OCI-LY7 (cell line): Measurements from ENCODE around the gene NLGN1. TPM values are rescaled to one million over a fixed set of nuclear protein-coding genes. Genes with fewer than 3 reads are reported as not detected.

ENCODE experiments used
- BruUV-seq: library from RNA; stranded (reverse); fragments of 400-500 nt; replicated peaks from 2 replicates; lab custom pipeline; 2021; lab: Mats Ljungman, UMichigan
- CTCF ChIA-PET: fragments of 300-600 bp; sonication (Branson Sonifier 250); formaldehyde crosslinking; loops from one replicate; lab custom pipeline; 2022; ENCODE audit warnings: antibody characterized with exemption; ENCODE audit not compliant: unreplicated experiment; lab: Charles Lee
- POLR2A ChIA-PET: fragments of 300-600 bp; sonication (Branson Sonifier 250); formaldehyde crosslinking; loops from one replicate; lab custom pipeline; 2022; ENCODE audit warnings: antibody characterized with exemption; lab: Charles Lee
- DNase-seq: peaks from one replicate; pipeline ENCODE4 v3.0.0-alpha.2; 2015; ENCODE audit warnings: low spot score
- H2AFZ ChIP-seq: fragments of 200-600 bp; sonication (generic), shearing (Covaris generic); 2 replicates; pipeline ENCODE4 v1.6.1; 2014; ENCODE audit warnings: mild to moderate bottlenecking, antibody characterized with exemption, low read length, moderate library complexity
- H3K27ac ChIP-seq: fragments of 200-600 bp; sonication (generic); 2 replicates; pipeline ENCODE4 v1.5.1; 2014; ENCODE audit warnings: mixed run types, low read depth, mild to moderate bottlenecking, moderate library complexity, low read length, inconsistent platforms; ENCODE audit not compliant: poor library complexity, severe bottlenecking
- H3K36me3 ChIP-seq: fragments of 200-600 bp; sonication (generic); 2 replicates; pipeline ENCODE4 v1.6.1; 2014; ENCODE audit warnings: mild to moderate bottlenecking, antibody characterized with exemption, low read length, moderate library complexity, mixed read lengths; ENCODE audit not compliant: insufficient read depth
- H3K4me1 ChIP-seq: fragments of 200-600 bp; sonication (generic); 2 replicates; pipeline ENCODE4 v1.5.1; 2014; ENCODE audit warnings: mild to moderate bottlenecking, low read length; ENCODE audit not compliant: insufficient read depth, poor library complexity, severe bottlenecking
- H3K4me2 ChIP-seq: fragments of 200-600 bp; sonication (generic); 2 replicates; pipeline ENCODE4 v1.6.1; 2014; ENCODE audit warnings: mild to moderate bottlenecking, low read length
- H3K4me3 ChIP-seq: fragments of 200-600 bp; sonication (generic); 2 replicates; pipeline ENCODE4 v1.5.1; 2014; ENCODE audit warnings: mild to moderate bottlenecking, low read depth, low read length; ENCODE audit not compliant: poor library complexity, severe bottlenecking
- H3K79me2 ChIP-seq: fragments of 200-600 bp; sonication (generic); 2 replicates; pipeline ENCODE4 v1.6.1; 2016; ENCODE audit warnings: low read depth, mild to moderate bottlenecking, low read length, moderate library complexity, mixed read lengths; ENCODE audit not compliant: insufficient read depth
- H3K9me2 ChIP-seq: fragments of 200-600 bp; sonication (generic); 2 replicates; pipeline ENCODE4 v1.6.1; 2016; ENCODE audit warnings: mild to moderate bottlenecking, low read length, mixed read lengths; ENCODE audit not compliant: insufficient read depth
- H3K9me3 ChIP-seq: fragments of 200-600 bp; sonication (generic); 2 replicates; pipeline ENCODE4 v1.6.1; 2014; ENCODE audit warnings: mild to moderate bottlenecking, mixed run types, low read length, mixed read lengths
- H4K20me1 ChIP-seq: fragments of 200-600 bp; sonication (generic); 2 replicates; pipeline ENCODE4 v1.6.1; 2014; ENCODE audit warnings: mild to moderate bottlenecking, antibody characterized with exemption, low read length, moderate library complexity, mixed read lengths; ENCODE audit not compliant: insufficient read depth
- EZH2phosphoT487 ChIP-seq: fragments of 200-600 bp; sonication (generic); IDR thresholded peaks from 2 replicates; pipeline ENCODE4 v1.6.1; 2018; ENCODE audit warnings: low read depth, borderline replicate concordance, mild to moderate bottlenecking, mixed run types, antibody characterized with exemption, low read length, moderate library complexity, mixed read lengths
- intact Hi-C: fragments of 100-400 bp; cut with micrococcal nuclease; formaldehyde crosslinking; loops from one replicate; pipeline ENCODE4 v1.10.0; 2022; ENCODE audit not compliant: unreplicated experiment
- total RNA-seq, 2 experiments: library from RNA; depleted of rRNA in 1 of 2; stranded (reverse); fragments of >200 nt in 1 of 2; shearing (Covaris generic) in 1 of 2; gene quantifications; 2 replicates each; pipeline ENCODE4 v1.2.3, GENCODE V29; 2014 to 2022
- TF ChIP-seq, protein P1 (sequence below): fragments of 200-600 bp; sonication (generic); conservative IDR thresholded peaks from 2 replicates; pipeline ENCODE4 v1.5.1; 2014; ENCODE audit warnings: mild to moderate bottlenecking, antibody characterized with exemption, low read length, moderate library complexity, mixed read lengths

Gene NLGN1
- total RNA-seq, 2 experiments from 2014 or later = not detected

DNA sequence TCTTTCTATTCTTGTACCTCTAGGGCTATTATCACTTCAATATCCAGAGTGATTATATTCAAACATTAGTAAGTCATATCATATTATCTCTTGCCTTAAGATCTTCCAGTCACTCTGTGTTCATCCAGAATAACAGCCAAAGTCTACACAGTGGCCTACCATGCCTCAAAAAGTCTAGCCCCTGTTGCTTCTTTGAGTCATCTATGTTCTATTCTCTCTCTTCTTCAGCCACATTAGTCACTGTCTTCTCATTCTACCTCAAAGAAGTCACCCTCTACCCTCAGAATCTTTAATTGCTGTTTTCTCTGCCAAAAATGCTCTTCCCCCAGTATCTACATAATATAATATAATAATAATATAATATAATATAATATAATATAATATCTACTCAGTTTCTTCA lies 356.0 kb downstream of the NLGN1 start:
- Histone ChIP-seq H3K27ac (no peak overlapping the region), H3K4me2 (no peak overlapping the region), H3K79me2 (no peaks in the 10 kb centered on the region), H3K4me3 (no peak overlapping the region), H3K9me3 (no peaks in the 10 kb centered on the region), H2AFZ (no peak overlapping the region), H3K36me3 (no peaks in the 10 kb centered on the region), H3K9me2 (no peaks in the 10 kb centered on the region), H3K4me1 (no peaks in the 10 kb centered on the region), H4K20me1 (no peaks in the 10 kb centered on the region)
- no TSS peak for BruUV-seq
- DNase-seq = no peak
- intact Hi-C loops = no loop called here
- ChIA-PET CTCF (no interaction called here), POLR2A (no interaction called here)
- TF ChIP-seq, protein P1, sequence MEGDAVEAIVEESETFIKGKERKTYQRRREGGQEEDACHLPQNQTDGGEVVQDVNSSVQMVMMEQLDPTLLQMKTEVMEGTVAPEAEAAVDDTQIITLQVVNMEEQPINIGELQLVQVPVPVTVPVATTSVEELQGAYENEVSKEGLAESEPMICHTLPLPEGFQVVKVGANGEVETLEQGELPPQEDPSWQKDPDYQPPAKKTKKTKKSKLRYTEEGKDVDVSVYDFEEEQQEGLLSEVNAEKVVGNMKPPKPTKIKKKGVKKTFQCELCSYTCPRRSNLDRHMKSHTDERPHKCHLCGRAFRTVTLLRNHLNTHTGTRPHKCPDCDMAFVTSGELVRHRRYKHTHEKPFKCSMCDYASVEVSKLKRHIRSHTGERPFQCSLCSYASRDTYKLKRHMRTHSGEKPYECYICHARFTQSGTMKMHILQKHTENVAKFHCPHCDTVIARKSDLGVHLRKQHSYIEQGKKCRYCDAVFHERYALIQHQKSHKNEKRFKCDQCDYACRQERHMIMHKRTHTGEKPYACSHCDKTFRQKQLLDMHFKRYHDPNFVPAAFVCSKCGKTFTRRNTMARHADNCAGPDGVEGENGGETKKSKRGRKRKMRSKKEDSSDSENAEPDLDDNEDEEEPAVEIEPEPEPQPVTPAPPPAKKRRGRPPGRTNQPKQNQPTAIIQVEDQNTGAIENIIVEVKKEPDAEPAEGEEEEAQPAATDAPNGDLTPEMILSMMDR = no peak
- TF ChIP-seq EZH2phosphoT487 = no peak

DNA sequence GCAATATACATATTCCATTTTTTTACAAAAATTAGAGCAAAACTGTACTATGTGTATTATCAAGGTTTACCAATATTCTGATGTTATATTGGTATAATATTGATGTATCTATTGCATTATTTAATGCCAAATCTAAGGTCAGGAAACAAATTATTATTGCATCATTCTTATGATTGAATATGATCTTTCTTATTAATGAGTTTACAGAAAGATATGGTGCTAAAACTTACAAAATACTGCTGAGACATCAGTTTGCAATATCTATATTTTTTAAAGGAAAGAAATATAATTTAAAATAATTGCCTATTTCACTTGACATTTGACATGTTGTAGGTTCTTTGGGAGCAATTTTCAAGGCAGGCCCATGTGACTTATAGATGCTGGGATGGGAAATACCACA lies 357.6 kb downstream of the NLGN1 start:
- H3K36me3 ChIP-seq = no peaks in the 10 kb centered on the region
- CTCF ChIA-PET = no interaction called here
- no TSS peak for BruUV-seq

DNA sequence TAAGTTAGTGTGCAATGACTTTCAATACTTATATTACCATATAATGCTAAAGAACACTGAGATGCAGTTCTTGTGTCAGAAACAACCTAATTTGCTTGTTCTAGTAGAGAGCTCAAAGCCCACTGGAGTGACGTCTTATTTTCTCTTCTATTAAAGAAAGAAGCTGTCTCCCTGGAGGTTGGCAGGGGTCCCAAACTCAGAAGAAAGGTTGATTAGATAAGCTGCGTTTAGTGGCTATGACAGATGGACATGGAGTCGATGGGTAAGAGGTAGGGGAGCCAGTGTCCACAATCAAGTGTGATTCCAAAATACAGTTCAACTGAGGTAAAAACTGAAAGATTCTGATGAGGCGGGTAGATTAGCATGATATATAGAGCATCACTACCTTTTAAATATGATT lies 363.6 kb downstream of the NLGN1 start:
- no TSS peak for BruUV-seq
- Histone ChIP-seq H3K4me3 (no peak overlapping the region), H3K4me1 (no peaks in the 10 kb centered on the region), H3K4me2 (no peak overlapping the region), H3K9me3 (no peaks in the 10 kb centered on the region), H2AFZ (no peak overlapping the region), H3K27ac (no peak overlapping the region), H3K79me2 (no peaks in the 10 kb centered on the region), H4K20me1 (no peaks in the 10 kb centered on the region), H3K9me2 (no peaks in the 10 kb centered on the region), H3K36me3 (no peaks in the 10 kb centered on the region)
- ChIA-PET POLR2A (interaction anchor here (1.4 kb wide), 1 partner anchor 10 kb away, joined by 3 read pairs; no protein-coding TSS in a partner anchor), CTCF (no interaction called here)
- DNase-seq = no peak
- intact Hi-C loops = no loop called here
- no peak for TF ChIP-seq EZH2phosphoT487
- TF ChIP-seq, protein P1 = no peak

More for the DNA sequence above, 357.6 kb downstream of the NLGN1 start:
- Histone ChIP-seq H2AFZ (no peak overlapping the region), H3K9me2 (no peaks in the 10 kb centered on the region), H3K4me2 (no peak overlapping the region), H3K4me3 (no peak overlapping the region), H3K79me2 (no peaks in the 10 kb centered on the region), H3K27ac (no peak overlapping the region), H3K9me3 (no peaks in the 10 kb centered on the region), H4K20me1 (no peaks in the 10 kb centered on the region), H3K4me1 (no peaks in the 10 kb centered on the region)
- DNase-seq = no peak
- no peak for TF ChIP-seq EZH2phosphoT487
- TF ChIP-seq, protein P1 = no peak
- POLR2A ChIA-PET = no interaction called here
- intact Hi-C loops = no loop called here
